Anterior cingulate cortex (tissue), 58 donors: ENCODE data around the gene RASA3.

Source experiments
- DNase-seq, 58 donors: peaks; one replicate each; lab custom pipeline; 2025; lab: John Stamatoyannopoulos, UW

The RASA3 gene

GRCh38 chr13:114071410-114071809 is 61.0 kb downstream of the RASA3 start:
- peak in 4 of 58 donors; percentile 34 to 40 (median 36) for DNase-seq

GRCh38 chr13:114070098-114070799 is 62.2 kb downstream of the RASA3 start:
- DNase-seq, result no peak

GRCh38 chr13:114069376-114070097 is 62.9 kb downstream of the RASA3 start:
- no peak for DNase-seq

- no peak for DNase-seq
Observed at GRCh38 chr13:114068656-114069318, 63.6 kb downstream of the RASA3 start.

GRCh38 chr13:114067886-114068651 is 64.4 kb downstream of the RASA3 start:
- DNase-seq, result peak in 1 of 58 donors; percentile 23

- DNase-seq, result no peak
Observed at GRCh38 chr13:114067381-114067885, 65.0 kb downstream of the RASA3 start.

GRCh38 chr13:114066956-114067355 is 65.5 kb downstream of the RASA3 start:
- no peak for DNase-seq

- DNase-seq, result no peak
Observed at GRCh38 chr13:114065926-114066774, 66.3 kb downstream of the RASA3 start.

GRCh38 chr13:114065141-114065925 is 67.1 kb downstream of the RASA3 start:
- peak in 55 of 58 donors; percentile 27 to 99 (median 73) for DNase-seq

GRCh38 chr13:114064450-114065140 is 67.8 kb downstream of the RASA3 start:
- peak in 48 of 58 donors; percentile 29 to 90 (median 71) for DNase-seq

- DNase-seq, result peak in 9 of 58 donors; percentile 30 to 78 (median 68)
Observed at GRCh38 chr13:114063545-114064449, 68.6 kb downstream of the RASA3 start.

- no peak for DNase-seq
Observed at GRCh38 chr13:114062754-114063153, 69.7 kb downstream of the RASA3 start.

- DNase-seq, result no peak
Observed at GRCh38 chr13:114062341-114062740, 70.1 kb downstream of the RASA3 start.

- no peak for DNase-seq
Observed at GRCh38 chr13:114061744-114062143, 70.7 kb downstream of the RASA3 start.

- DNase-seq, result no peak
Observed at GRCh38 chr13:114061047-114061446, 71.4 kb downstream of the RASA3 start.

- DNase-seq, result no peak
Observed at GRCh38 chr13:114059946-114060860, 72.2 kb downstream of the RASA3 start.
